ENCODE measurements around the gene GBX1.

The GBX1 gene

GRCh38 chr7:151174246-151175046 is 7.0 kb upstream of the GBX1 start:
- H3K4me3 ChIP-seq (ENCODE audit: insufficient read depth, low read length, poor library complexity, severe bottlenecking) = no peak overlapping the region
- no peaks in the 10 kb centered on the region for H3K9me3 ChIP-seq (ENCODE audit: insufficient read depth, low read length)
- H3K27ac ChIP-seq (ENCODE audit: low read depth, low read length) = no peak overlapping the region
- no peaks in the 10 kb centered on the region for H3K36me3 ChIP-seq (ENCODE audit: low read length)
- no peak overlapping the region for H2AFZ ChIP-seq (ENCODE audit: low read depth, low read length, severe bottlenecking)
- no peaks in the 10 kb centered on the region for H3F3A ChIP-seq (ENCODE audit: insufficient read depth)
- H3K9me2 ChIP-seq (replicated peaks; ENCODE audit: insufficient read depth, low read length) = no peaks in the 10 kb centered on the region
- no peak for TF ChIP-seq EZH2phosphoT487 (conservative IDR thresholded peaks at IDR 0.05; ENCODE audit: low read length)
- no peak for TF ChIP-seq CTCF (IDR thresholded peaks at IDR 0.05; ENCODE audit: insufficient read depth, low read length, poor library complexity, severe bottlenecking)
- no peak overlapping the region for H3K4me2 ChIP-seq (ENCODE audit: low read depth, low read length, poor library complexity, severe bottlenecking)
- no peaks in the 10 kb centered on the region for H3K27me3 ChIP-seq (ENCODE audit: low read length)
- H3K79me2 ChIP-seq (ENCODE audit: insufficient read depth, low read length) = no peaks in the 10 kb centered on the region
- no peak overlapping the region for H3K9ac ChIP-seq (ENCODE audit: low read length)
- H4K20me1 ChIP-seq (ENCODE audit: low read depth, low read length) = no peaks in the 10 kb centered on the region

- Histone ChIP-seq H3K79me2 (ENCODE audit: insufficient read depth, low read length) (no peaks in the 10 kb centered on the region), H3F3A (ENCODE audit: insufficient read depth) (no peaks in the 10 kb centered on the region), H3K4me2 (ENCODE audit: low read depth, low read length, poor library complexity, severe bottlenecking) (no peak overlapping the region), H3K9me2 (replicated peaks; ENCODE audit: insufficient read depth, low read length) (no peaks in the 10 kb centered on the region), H3K9me3 (ENCODE audit: insufficient read depth, low read length) (no peaks in the 10 kb centered on the region), H3K9ac (ENCODE audit: low read length) (no peak overlapping the region), H3K4me3 (ENCODE audit: insufficient read depth, low read length, poor library complexity, severe bottlenecking) (no peak overlapping the region), H3K27me3 (ENCODE audit: low read length) (no peaks in the 10 kb centered on the region), H3K36me3 (ENCODE audit: low read length) (no peaks in the 10 kb centered on the region), H2AFZ (ENCODE audit: low read depth, low read length, severe bottlenecking) (no peak overlapping the region), H3K27ac (ENCODE audit: low read depth, low read length) (no peak overlapping the region), H4K20me1 (ENCODE audit: low read depth, low read length) (no peaks in the 10 kb centered on the region)
- TF ChIP-seq CTCF (IDR thresholded peaks at IDR 0.05; ENCODE audit: insufficient read depth, low read length, poor library complexity, severe bottlenecking) (no peak), EZH2phosphoT487 (conservative IDR thresholded peaks at IDR 0.05; ENCODE audit: low read length) (no peak)
Observed at GRCh38 chr7:151173386-151174245, 6.1 kb upstream of the GBX1 start.

- Histone ChIP-seq H3K9me3 (ENCODE audit: insufficient read depth, low read length) (no peaks in the 10 kb centered on the region), H2AFZ (ENCODE audit: low read depth, low read length, severe bottlenecking) (no peak overlapping the region), H3K36me3 (ENCODE audit: low read length) (no peaks in the 10 kb centered on the region), H3K27ac (ENCODE audit: low read depth, low read length) (no peak overlapping the region), H3K9ac (ENCODE audit: low read length) (no peak overlapping the region), H3F3A (ENCODE audit: insufficient read depth) (no peaks in the 10 kb centered on the region), H3K27me3 (ENCODE audit: low read length) (no peaks in the 10 kb centered on the region), H3K4me2 (ENCODE audit: low read depth, low read length, poor library complexity, severe bottlenecking) (no peak overlapping the region), H3K4me3 (ENCODE audit: insufficient read depth, low read length, poor library complexity, severe bottlenecking) (no peak overlapping the region), H3K79me2 (ENCODE audit: insufficient read depth, low read length) (no peaks in the 10 kb centered on the region), H4K20me1 (ENCODE audit: low read depth, low read length) (no peaks in the 10 kb centered on the region), H3K9me2 (replicated peaks; ENCODE audit: insufficient read depth, low read length) (no peaks in the 10 kb centered on the region)
- TF ChIP-seq EZH2phosphoT487 (conservative IDR thresholded peaks at IDR 0.05; ENCODE audit: low read length) (no peak), CTCF (IDR thresholded peaks at IDR 0.05; ENCODE audit: insufficient read depth, low read length, poor library complexity, severe bottlenecking) (peak; percentile 100)
Observed at GRCh38 chr7:151172273-151173141, 5.0 kb upstream of the GBX1 start.

Measured in SU-DHL-6 (cell line).